HG03066 (cell line): ENCODE data around the gene CLECL1.
"Not testable (repeated sequence)": the region's sequence is repeated elsewhere in the genome, so short reads cannot be mapped to it uniquely, and the experiment has no call there.

ENCODE experiments used
- ATAC-seq: cut with Tn5 transposase; IDR thresholded peaks from one replicate; pipeline ENCODE4 v1.9.1; 2021; ENCODE audit warnings: low read depth; ENCODE audit not compliant: unreplicated experiment

The CLECL1 gene

GRCh38 chr12:9752145-9752933, 19.4 kb upstream of the CLECL1 start:
- no peak for ATAC-seq

GRCh38 chr12:9751204-9752144, 18.6 kb upstream of the CLECL1 start:
- ATAC-seq = no peak

GRCh38 chr12:9750276-9751203, 17.6 kb upstream of the CLECL1 start:
- ATAC-seq = peak; percentile 76

- ATAC-seq = no peak
Measured at GRCh38 chr12:9749640-9750039, 16.7 kb upstream of the CLECL1 start.

GRCh38 chr12:9745199-9745598, 12.3 kb upstream of the CLECL1 start:
- no peak for ATAC-seq

GRCh38 chr12:9742661-9743060, 9.8 kb upstream of the CLECL1 start:
- peak; percentile 42 for ATAC-seq

- ATAC-seq = peak; percentile 61
Measured at GRCh38 chr12:9741726-9742125, 8.8 kb upstream of the CLECL1 start.

GRCh38 chr12:9740106-9740750, 7.3 kb upstream of the CLECL1 start:
- peak; percentile 39 for ATAC-seq

- not testable (repeated sequence) for ATAC-seq
Measured at GRCh38 chr12:9739404-9740105, 6.7 kb upstream of the CLECL1 start.

- not testable (repeated sequence) for ATAC-seq
Measured at GRCh38 chr12:9738905-9739304, 6.0 kb upstream of the CLECL1 start.

GRCh38 chr12:9736936-9737705, 4.2 kb upstream of the CLECL1 start:
- no peak for ATAC-seq

GRCh38 chr12:9735601-9736000, 2.7 kb upstream of the CLECL1 start:
- ATAC-seq = no peak

- peak; percentile 42 for ATAC-seq
Measured at GRCh38 chr12:9731797-9732196, 1.1 kb downstream of the CLECL1 start.

GRCh38 chr12:9731393-9731792, 1.5 kb downstream of the CLECL1 start:
- ATAC-seq = no peak

GRCh38 chr12:9730591-9730990, 2.3 kb downstream of the CLECL1 start:
- no peak for ATAC-seq

- ATAC-seq = no peak
Measured at GRCh38 chr12:9730011-9730410, 2.9 kb downstream of the CLECL1 start.

GRCh38 chr12:9729082-9729481, 3.8 kb downstream of the CLECL1 start:
- no peak for ATAC-seq

GRCh38 chr12:9727813-9728212, 5.1 kb downstream of the CLECL1 start:
- ATAC-seq = no peak
